HG03045 (cell line): ENCODE results near the gene TTLL6.

Source experiments
- ATAC-seq: cut with Tn5 transposase; IDR thresholded peaks from one replicate; pipeline ENCODE4 v1.9.1; 2021; ENCODE audit warnings: mild to moderate bottlenecking, moderate library complexity; ENCODE audit not compliant: unreplicated experiment

Gene TTLL6

GRCh38 chr17:48738803-48739526 lies 78.1 kb downstream of the TTLL6 start:
- ATAC-seq = no peak

- no peak for ATAC-seq
Observed at GRCh38 chr17:48738424-48738802, 78.6 kb downstream of the TTLL6 start.

- ATAC-seq = no peak
Observed at GRCh38 chr17:48737330-48738043, 79.5 kb downstream of the TTLL6 start.

GRCh38 chr17:48735062-48735351 lies 82.0 kb downstream of the TTLL6 start:
- no peak for ATAC-seq

DNA sequence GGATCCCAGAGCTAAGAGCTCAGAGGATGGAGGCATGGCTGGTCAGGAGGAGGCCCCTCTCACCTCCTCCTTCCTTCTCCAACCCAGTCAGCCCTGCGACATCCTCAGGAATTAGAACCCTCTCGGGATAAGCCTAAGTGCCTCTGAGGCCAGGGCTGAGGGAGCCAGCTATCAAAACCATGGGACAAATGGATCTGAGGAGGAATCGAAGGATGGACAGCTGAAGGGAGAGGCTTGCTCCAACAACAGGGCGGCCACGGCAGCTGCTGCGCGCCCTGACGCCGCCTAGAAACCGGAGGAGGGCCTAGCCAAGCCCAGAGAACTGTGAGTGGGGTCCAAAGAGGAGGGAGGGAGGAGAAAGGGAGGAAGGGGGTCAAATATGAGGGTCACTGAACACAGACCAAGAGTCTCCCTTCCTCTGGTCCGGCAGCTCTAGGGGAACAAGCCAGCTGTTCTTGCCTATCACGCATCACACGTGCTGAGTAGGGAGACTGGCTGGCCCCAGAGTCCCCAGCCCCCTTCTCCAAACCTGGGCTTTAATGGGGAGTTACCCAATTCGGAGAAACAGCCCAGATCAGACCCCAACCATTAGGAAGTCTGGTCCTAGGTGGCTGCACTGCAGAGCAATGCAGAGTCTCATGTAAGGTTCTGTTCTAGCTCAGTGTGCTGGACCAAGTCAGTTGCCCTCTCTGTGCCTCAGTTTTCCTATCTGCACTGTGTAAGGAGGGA lies 82.5 kb downstream of the TTLL6 start:
- no peak for ATAC-seq

DNA sequence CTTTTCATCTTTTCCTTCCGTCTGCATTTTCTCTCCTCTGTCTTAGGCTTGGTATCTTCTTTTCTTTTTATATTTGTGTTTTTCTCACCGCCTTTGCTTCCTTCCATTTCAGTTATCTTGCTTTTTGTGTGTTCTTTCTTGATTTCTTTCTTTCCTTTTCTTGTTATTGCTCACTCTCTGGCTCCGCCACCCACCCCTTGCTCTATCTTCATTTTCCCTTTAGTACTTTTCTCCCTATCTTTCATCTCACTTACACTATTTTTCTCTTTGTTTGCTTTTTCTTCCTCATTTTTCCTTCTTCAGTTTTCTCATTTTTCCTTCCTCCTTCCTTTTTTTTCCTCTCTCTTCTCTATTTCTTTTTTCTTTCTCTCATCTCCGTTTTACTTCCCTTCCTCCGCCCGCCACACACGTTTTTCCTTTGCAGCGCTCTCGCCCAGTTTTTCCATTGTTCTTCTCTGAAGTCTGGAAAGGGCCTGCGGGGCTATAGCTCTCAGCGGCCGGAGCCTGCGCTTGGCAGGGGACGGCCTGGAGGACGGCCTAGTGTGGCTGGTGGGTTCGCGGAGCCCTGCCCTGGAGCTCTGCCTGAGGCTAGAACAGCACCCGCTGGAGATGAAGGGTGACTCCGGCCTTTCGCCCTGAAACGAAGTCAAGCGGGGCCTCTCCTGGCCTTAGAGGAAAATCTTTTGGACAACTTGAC lies 83.2 kb downstream of the TTLL6 start:
- no peak for ATAC-seq

- no peak for ATAC-seq
Observed at GRCh38 chr17:48732688-48733629, 84.1 kb downstream of the TTLL6 start.

DNA sequence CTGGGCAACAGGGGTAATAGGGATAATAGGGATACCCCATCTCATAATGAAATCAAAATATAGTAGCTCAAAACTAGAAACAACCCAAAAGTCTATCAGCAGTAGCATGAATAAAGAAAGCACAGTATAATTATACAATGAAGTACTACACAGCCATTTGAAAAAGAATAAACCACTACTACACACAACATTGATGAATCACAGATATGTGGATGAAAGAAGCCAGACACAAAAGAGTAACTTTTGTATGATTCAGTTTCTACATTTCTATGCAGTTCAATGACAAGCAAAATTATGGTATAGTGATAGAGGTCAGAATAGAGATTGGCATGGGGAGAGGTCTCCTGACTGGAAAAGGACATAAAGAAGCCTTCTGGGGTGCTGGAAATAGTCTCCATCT lies 85.7 kb downstream of the TTLL6 start:
- no peak for ATAC-seq

DNA sequence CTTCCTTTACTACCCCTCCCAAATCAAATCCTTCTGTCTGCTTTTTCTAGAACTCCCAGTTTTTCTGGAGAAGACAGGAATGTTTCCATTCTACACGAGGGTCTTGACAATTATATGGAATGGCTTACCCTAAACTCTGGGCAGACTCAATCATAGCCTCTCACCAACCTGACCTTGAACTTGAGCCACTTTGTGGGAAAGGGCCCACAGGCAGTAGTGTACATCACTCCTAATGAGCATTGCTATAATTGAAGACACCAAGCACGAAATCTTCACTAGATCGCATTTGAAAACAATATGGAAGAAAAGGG lies 86.8 kb downstream of the TTLL6 start:
- ATAC-seq = no peak

- ATAC-seq = no peak
Observed at GRCh38 chr17:48729335-48730239, 87.4 kb downstream of the TTLL6 start.

- ATAC-seq = no peak
Observed at GRCh38 chr17:48728232-48729231, 88.5 kb downstream of the TTLL6 start, which contains the start of gene HOXB13. HOXB13 (minus strand) TSS chr17:48728750; CDS start chr17:48728593, 157 bp downstream.

- ATAC-seq = no peak
Observed at GRCh38 chr17:48727415-48728175, 89.4 kb downstream of the TTLL6 start.

DNA sequence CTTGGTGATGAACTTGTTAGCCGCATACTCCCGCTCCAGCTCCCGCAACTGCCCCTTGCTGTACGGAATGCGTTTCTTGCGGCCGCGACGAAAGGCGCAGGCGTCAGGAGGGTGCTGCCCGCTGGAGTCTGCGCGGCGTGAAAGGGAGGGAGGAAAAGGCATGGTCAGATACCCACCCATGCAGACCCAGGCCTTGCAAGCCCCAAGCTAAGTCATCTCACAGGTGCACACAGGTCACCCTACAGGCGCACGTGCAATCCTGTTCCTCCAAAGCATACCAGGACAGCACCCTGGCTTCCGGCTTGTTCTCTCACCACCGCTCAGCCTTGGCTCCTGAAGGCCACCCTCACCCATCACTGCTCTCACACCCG lies 90.1 kb downstream of the TTLL6 start:
- no peak for ATAC-seq

DNA sequence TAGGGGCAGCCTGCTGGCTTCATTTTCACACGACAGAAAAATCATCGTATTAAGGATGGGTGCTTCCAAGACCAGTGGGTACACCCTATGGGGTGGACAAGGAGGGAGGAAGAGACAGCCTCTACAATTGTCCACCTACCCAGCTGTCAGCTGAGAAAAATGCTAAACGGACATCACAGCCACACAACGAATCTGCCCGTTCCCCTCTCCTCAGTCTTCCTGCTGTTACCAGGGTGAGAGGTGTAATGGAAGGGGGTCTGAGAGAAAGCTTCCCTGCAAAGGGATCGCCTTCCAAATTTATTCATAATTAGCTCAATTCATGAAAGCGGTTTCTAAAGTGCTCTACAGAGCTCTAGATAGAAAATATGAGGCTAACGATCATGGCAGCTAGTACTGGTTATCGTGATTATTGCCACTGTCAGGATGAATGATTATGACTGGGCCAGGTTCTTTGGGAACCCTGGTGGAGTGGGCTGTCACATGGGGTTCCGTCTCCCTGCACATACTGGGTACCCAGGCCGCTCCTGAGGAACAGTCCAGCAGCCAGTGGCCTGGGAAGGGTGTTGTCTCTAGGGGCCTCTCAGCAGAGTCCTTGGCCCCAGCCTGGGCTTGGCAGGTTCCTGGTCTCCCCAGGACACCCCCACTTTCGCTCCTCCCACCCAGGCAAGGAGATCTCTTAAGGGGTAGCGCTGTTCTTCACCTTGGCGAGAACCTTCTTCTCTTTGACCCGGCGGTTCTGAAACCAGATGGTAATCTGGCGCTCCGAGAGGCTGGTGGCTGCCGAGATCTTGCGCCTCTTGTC lies 90.7 kb downstream of the TTLL6 start:
- ATAC-seq = no peak

- no peak for ATAC-seq
Observed at GRCh38 chr17:48725288-48726064, 91.6 kb downstream of the TTLL6 start.

DNA sequence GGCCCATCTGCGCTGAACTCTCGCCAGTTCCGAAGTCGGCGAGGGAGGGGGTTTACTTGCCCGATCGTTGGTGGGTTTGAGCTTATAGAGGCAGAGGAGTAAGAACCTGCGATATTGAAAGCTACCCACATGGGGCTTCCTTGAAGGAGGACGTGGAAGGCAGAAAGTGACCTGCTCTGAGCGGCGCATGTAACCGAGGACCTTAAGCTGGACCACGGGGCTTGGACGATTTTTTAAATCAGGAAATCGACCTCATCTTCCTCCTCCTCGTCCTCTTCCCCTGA lies 92.1 kb downstream of the TTLL6 start:
- no peak for ATAC-seq
